ENCODE measurements around the gene ACAD10.
"Not testable (repeated sequence)": the region's sequence is repeated elsewhere in the genome, so short reads cannot be mapped to it uniquely, and the experiment has no call there.

ACAD10 gene

GRCh38 chr12:111749391-111749790 lies 63.5 kb downstream of the ACAD10 start:
- DNase-seq (ENCODE audit: low read depth, low spot score), result no peak

- DNase-seq (ENCODE audit: low read depth, low spot score), result no peak
Observed at GRCh38 chr12:111753144-111753881, 67.5 kb downstream of the ACAD10 start.

GRCh38 chr12:111754671-111755070 lies 68.8 kb downstream of the ACAD10 start:
- DNase-seq (ENCODE audit: low read depth, low spot score), result no peak

GRCh38 chr12:111756196-111756595 lies 70.3 kb downstream of the ACAD10 start:
- DNase-seq (ENCODE audit: low read depth, low spot score), result no peak

GRCh38 chr12:111756681-111757080 lies 70.8 kb downstream of the ACAD10 start:
- no peak for DNase-seq (ENCODE audit: low read depth, low spot score)

GRCh38 chr12:111757361-111758119 lies 71.7 kb downstream of the ACAD10 start:
- DNase-seq (ENCODE audit: low read depth, low spot score), result no peak

GRCh38 chr12:111758120-111758561 lies 72.3 kb downstream of the ACAD10 start:
- no peak for DNase-seq (ENCODE audit: low read depth, low spot score)

GRCh38 chr12:111759271-111759670 lies 73.4 kb downstream of the ACAD10 start:
- no peak for DNase-seq (ENCODE audit: low read depth, low spot score)

GRCh38 chr12:111759991-111760390 lies 74.1 kb downstream of the ACAD10 start:
- DNase-seq (ENCODE audit: low read depth, low spot score), result no peak

GRCh38 chr12:111761099-111761498 lies 75.2 kb downstream of the ACAD10 start:
- DNase-seq (ENCODE audit: low read depth, low spot score), result no peak

- DNase-seq (ENCODE audit: low read depth, low spot score), result no peak
Observed at GRCh38 chr12:111761706-111762105, 75.9 kb downstream of the ACAD10 start.

- DNase-seq (ENCODE audit: low read depth, low spot score), result not testable (repeated sequence)
Observed at GRCh38 chr12:111763552-111763951, 77.7 kb downstream of the ACAD10 start.

- no peak for DNase-seq (ENCODE audit: low read depth, low spot score)
Observed at GRCh38 chr12:111764120-111764821, 78.4 kb downstream of the ACAD10 start.

GRCh38 chr12:111766608-111767361 lies 80.9 kb downstream of the ACAD10 start, which contains the start of gene ALDH2:
Gene ALDH2, plus strand, starts transcription at chr12:111766933. Its CDS starts 50 bp downstream, at chr12:111766983.
- DNase-seq (ENCODE audit: low read depth, low spot score), result no peak

- no peak for DNase-seq (ENCODE audit: low read depth, low spot score)
Observed at GRCh38 chr12:111767362-111768158, 81.7 kb downstream of the ACAD10 start.

- DNase-seq (ENCODE audit: low read depth, low spot score), result no peak
Observed at GRCh38 chr12:111768159-111768895, 82.5 kb downstream of the ACAD10 start.

GRCh38 chr12:111769599-111769998 lies 83.7 kb downstream of the ACAD10 start:
- DNase-seq (ENCODE audit: low read depth, low spot score), result no peak

GRCh38 chr12:111773801-111774551 lies 88.1 kb downstream of the ACAD10 start:
- DNase-seq (ENCODE audit: low read depth, low spot score), result no peak
